HG02759 (cell line): ENCODE measurements around the gene PPP6R1.
A peak's percentile ranks its signal among the peaks of the same experiment; 100 is the strongest.

ENCODE experiments used
- ATAC-seq: cut with Tn5 transposase; IDR thresholded peaks from one replicate; pipeline ENCODE4 v1.9.1; 2021; ENCODE audit warnings: mild to moderate bottlenecking, moderate library complexity; ENCODE audit not compliant: unreplicated experiment

Gene PPP6R1

GRCh38 chr19:55279770-55280643 is 21.2 kb upstream of the PPP6R1 start, which contains the start of gene HSPBP1:
HSPBP1 (minus strand) TSS chr19:55280110; CDS start chr19:55279608, 502 bp downstream.
- peak; percentile 76 for ATAC-seq

DNA sequence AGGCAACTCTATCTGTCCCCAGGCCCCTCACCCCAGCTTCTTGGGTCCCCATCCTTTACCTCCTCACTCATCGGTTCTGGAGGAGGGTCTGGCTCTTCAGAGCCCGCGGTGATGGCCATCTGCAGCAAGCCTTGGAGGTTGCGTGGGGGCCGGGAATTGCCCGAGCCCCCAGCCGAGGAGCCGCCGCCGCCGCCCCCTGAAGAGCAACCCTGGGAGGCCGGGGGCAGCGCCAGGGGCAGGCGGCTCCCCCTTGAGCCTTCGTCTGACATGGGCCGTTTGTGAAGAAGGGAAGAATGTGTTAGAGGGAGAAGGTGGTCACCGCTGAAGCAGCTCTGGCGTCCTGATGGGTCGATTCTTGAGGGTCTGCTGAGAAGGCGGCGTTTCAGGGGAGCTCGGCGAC is 20.5 kb upstream of the PPP6R1 start:
- ATAC-seq, result no peak

GRCh38 chr19:55278391-55279135 is 19.7 kb upstream of the PPP6R1 start:
- ATAC-seq, result no peak

DNA sequence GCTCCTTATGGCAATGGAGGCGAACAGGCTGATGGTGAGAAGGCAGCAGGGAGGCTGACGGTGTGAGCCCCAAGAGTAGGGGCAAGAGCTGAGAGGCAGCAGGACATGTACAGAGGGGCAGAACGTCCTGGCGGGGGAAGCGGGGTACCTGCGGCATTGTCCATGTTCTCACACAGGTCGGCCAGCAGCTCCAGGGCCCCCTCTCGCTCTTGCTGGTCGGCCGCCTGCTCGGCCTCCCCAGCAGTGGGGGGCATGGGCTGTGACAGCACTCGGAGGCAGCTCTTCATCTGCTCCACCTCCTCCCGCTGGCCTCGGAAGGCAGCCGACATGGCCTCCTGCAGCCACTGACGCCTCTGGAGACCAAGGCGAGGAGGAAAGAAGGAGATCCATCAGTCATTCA is 18.7 kb upstream of the PPP6R1 start:
- ATAC-seq, result no peak

DNA sequence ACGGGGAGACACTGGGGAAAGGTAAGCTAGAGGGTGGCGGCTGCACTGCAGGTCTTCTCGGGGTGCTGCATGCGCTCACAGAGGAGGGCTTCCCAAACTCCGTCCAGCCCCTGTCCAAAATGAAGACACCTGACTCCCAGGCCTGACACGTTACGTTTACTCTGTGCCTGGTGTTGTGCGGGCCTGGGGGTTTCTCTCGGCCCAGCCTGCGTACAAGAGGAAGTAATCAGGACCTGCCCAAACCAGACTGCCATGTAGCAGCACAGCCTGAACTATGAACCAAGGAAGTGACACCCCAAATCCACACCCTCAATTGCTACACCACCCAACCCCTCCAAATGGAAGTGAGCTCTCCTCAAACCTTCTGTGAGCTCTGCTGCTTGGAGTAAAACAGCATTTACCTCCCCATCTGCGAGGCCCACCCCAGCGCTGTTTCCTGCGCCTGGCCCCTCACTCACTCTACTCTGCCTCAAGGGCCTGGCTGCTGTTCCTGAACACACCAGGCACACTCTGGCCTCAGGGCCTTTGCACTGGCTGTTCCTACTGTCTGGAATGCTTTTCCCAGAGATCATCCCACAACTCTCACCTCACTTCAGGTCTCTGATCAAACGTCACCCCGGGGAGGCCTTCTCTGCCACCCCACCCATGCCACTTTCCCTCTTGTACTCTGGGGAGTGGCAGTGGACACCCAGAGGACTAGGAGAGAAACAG is 18.1 kb upstream of the PPP6R1 start:
- ATAC-seq, result no peak

GRCh38 chr19:55275851-55276719 is 17.3 kb upstream of the PPP6R1 start:
- peak; percentile 48 for ATAC-seq

DNA sequence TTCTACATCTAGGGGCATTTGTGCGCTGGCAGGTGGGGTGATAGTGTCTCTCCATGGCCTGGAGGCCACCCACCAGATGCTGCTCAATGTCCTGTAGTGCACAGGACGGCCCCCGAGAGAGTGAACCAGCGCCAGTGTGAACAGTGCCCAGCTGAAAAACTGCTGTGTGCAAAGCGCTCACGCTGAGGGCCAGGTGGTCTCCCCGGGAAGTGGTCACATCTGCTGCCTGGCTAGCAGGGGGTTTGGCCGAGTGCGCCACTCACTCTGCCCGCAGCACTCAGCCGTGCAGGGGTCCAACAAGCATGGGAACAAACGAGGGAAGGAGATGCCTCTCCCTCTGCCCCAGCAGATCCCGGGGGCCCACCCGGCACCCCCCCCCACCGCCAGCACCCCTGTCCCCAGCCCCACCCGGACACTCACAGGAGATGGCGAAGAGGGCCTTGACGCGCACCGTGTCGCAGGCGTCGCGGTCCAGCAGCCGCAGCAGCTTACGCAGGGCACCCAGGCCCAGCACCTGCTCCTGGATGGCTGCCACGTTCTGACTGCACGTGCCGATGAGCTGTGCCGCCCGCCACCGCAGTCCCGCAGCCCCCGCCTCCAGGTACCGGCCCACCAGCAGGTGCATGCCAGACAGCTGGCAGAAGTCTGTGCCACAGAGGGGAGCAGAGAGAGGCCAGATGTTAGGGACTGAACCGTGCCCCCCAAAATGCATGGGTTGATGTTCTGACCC is 15.3 kb upstream of the PPP6R1 start:
- ATAC-seq, result no peak

DNA sequence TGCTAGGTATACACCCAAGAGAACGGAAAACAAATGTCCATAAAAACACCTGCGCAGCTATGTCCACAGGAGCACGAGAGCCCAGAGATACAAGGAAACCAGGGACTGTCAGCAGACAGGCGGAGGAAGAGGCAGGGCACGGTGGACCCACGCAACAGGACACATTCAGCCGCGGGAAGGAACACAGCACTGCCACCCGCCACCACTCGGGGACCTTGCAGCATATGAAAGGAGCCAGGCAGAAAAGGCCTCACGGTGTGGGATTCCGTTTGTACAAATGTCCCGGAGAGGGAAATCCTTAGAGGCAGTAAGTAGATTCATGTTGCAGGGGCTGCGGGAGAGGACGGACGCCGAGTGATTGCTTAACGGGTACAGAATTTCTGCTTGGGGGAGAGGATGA is 13.3 kb upstream of the PPP6R1 start:
- ATAC-seq, result no peak

DNA sequence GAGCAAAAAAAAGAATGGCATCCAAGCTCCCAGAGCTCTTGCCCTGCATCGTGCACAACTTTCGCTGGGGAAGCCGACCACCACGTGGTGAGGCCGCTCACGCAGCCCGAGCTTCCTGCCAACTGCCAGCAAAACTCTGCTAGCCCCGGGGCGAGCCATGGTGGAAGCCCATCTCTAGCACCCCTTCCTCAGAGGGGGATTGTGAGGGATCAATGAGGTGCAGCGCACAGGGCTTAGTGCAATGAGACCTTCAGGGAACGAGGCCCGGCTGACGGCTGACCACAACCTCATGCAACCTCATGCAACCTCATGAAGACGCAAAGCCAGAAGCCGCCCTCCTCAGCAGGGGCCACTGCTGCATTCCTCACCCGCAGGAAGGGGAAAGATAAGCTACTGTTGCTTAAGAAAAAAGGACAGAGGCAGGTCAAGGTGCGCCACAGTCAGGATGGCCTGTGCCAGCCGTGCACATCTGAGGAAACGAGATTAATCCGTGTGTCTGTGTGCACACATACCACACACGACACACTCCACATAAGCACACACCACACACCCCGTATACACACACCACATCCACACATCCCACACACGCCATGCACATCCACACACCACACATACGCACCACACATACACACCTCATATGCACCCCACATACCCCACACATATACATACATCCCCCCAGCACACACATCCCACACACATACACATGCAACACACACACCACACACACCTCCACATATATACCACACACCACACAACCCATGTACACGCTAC is 11.5 kb upstream of the PPP6R1 start:
- no peak for ATAC-seq

DNA sequence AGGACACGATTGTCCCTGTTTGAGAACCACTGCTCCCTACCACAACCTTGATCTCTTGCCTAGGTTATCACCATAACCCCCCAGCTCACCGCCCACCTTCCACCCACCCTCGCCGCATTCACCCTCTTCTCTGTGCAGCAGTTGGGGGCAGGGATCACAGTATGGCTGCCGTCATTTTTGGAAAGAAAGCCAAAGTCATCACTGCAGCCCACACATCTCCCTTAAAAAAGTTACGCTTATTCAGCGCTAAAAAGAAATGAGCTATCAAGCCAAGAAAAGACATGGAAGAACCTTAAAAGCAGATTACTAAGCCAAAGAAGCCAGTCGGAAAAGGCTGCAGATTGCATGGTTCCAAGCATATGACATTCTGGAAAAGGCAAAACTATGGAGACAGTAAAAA is 10.5 kb upstream of the PPP6R1 start:
- no peak for ATAC-seq

DNA sequence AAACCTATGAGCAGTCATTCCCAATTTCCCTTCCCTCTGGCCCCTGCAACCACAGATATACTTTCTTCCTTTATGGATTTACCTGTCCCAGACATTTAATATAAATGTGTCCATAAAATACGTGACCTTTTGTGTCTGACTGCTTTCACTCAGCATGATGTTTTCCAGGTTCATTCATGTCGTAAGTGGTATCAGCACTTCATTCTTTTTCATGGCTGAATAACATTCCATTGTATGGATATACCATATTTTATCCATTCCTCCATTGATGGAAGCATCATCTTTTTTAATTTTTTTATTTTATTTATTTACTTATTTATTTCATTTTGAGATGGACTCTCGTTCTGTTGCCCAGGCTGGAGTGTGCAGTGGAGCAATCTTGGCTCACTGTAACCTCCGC is 8.0 kb upstream of the PPP6R1 start:
- no peak for ATAC-seq

GRCh38 chr19:55266404-55266803 is 7.6 kb upstream of the PPP6R1 start:
- ATAC-seq, result no peak

GRCh38 chr19:55265723-55266386 is 7.0 kb upstream of the PPP6R1 start:
- no peak for ATAC-seq

- ATAC-seq, result no peak
Observed at GRCh38 chr19:55265173-55265572, 6.4 kb upstream of the PPP6R1 start.

GRCh38 chr19:55264531-55264930 is 5.7 kb upstream of the PPP6R1 start:
- no peak for ATAC-seq

GRCh38 chr19:55262359-55262758 is 3.5 kb upstream of the PPP6R1 start:
- ATAC-seq, result no peak

- no peak for ATAC-seq
Observed at GRCh38 chr19:55261671-55262126, 2.9 kb upstream of the PPP6R1 start.

- ATAC-seq, result no peak
Observed at GRCh38 chr19:55259540-55260210, 858 bp upstream of the PPP6R1 start.
